Large intestine (tissue), 3 donors: ENCODE results near the gene SPNS3. TPM values are rescaled to one million over a fixed set of nuclear protein-coding genes. Genes with fewer than 3 reads are reported as not detected.
A peak's percentile ranks its signal among the peaks of the same experiment; 100 is the strongest.

Source experiments
- DNase-seq, 2 donors: peaks; one replicate each; pipeline versions ENCODE4 v3.0.0 to v3.0.0-alpha.2; 2013
- H3K27ac ChIP-seq: one replicate; pipeline ENCODE4 v1.5.1; 2013; ENCODE audit warnings: low read length
- H3K27me3 ChIP-seq: 2 replicates; pipeline ENCODE4 v1.6.1; 2013; ENCODE audit warnings: low read length; ENCODE audit not compliant: control insufficient read depth, insufficient read depth
- H3K36me3 ChIP-seq: 2 replicates; pipeline ENCODE4 v1.6.1; 2013; ENCODE audit warnings: low read length; ENCODE audit not compliant: control insufficient read depth, insufficient read depth
- H3K4me1 ChIP-seq: one replicate; pipeline ENCODE4 v1.6.1; 2013; ENCODE audit warnings: low read length; ENCODE audit not compliant: control insufficient read depth, insufficient read depth
- H3K4me3 ChIP-seq: one replicate; pipeline ENCODE4 v1.5.1; 2013; ENCODE audit warnings: low read length
- H3K9me3 ChIP-seq: one replicate; pipeline ENCODE4 v1.6.1; 2013; ENCODE audit warnings: mild to moderate bottlenecking, low read depth, low read length, moderate library complexity; ENCODE audit not compliant: control insufficient read depth
- WGBS: methylation state at CpG from one replicate; pipeline ENCODE4 v1.1.5; 2013; ENCODE audit warnings: low lambda C conversion rate; ENCODE audit not compliant: insufficient coverage; 5-methylcytosine and 5-hydroxymethylcytosine counted together
- polyA plus RNA-seq: library from polyadenylated mRNA; unstranded; fragments of 120-200 nt; gene quantifications from one replicate; pipeline ENCODE4 v1.2.1, GENCODE V29; 2013

Gene SPNS3
- polyA plus RNA-seq, 1 donor, result 9.2 TPM

GRCh38 chr17:4426499-4427208 lies 7.1 kb upstream of the SPNS3 start:
- H3K27ac ChIP-seq, result no peak overlapping the region
- no peaks in the 10 kb centered on the region for H3K4me1 ChIP-seq
- H3K4me3 ChIP-seq, result no peak overlapping the region
- no peaks in the 10 kb centered on the region for H3K27me3 ChIP-seq
- H3K9me3 ChIP-seq, result no peaks in the 10 kb centered on the region
- no CpG with 5 or more reads among the region's 10 CpGs for WGBS
- no peaks in the 10 kb centered on the region for H3K36me3 ChIP-seq
- peak in 1 of 2 donors; percentile 27 for DNase-seq

GRCh38 chr17:4427505-4427904 lies 6.2 kb upstream of the SPNS3 start:
- H3K9me3 ChIP-seq, result no peaks in the 10 kb centered on the region
- WGBS, result no CpG with 5 or more reads among the region's 11 CpGs
- no peaks in the 10 kb centered on the region for H3K27me3 ChIP-seq
- no peak for DNase-seq
- no peaks in the 10 kb centered on the region for H3K36me3 ChIP-seq
- no peak overlapping the region for H3K27ac ChIP-seq
- no peaks in the 10 kb centered on the region for H3K4me1 ChIP-seq
- no peak overlapping the region for H3K4me3 ChIP-seq

GRCh38 chr17:4436381-4436780 lies 2.6 kb downstream of the SPNS3 start:
- Histone ChIP-seq H3K9me3 (no peaks in the 10 kb centered on the region), H3K27me3 (no peaks in the 10 kb centered on the region), H3K4me1 (no peaks in the 10 kb centered on the region), H3K36me3 (no peaks in the 10 kb centered on the region), H3K27ac (no peak overlapping the region), H3K4me3 (no peak overlapping the region)
- no peak for DNase-seq
- no CpG with 5 or more reads among the region's 4 CpGs for WGBS

GRCh38 chr17:4436846-4437245 lies 3.1 kb downstream of the SPNS3 start:
- H3K27me3 ChIP-seq, result no peaks in the 10 kb centered on the region
- DNase-seq, result no peak
- H3K36me3 ChIP-seq, result no peaks in the 10 kb centered on the region
- no CpG with 5 or more reads among the region's 7 CpGs for WGBS
- H3K27ac ChIP-seq, result no peak overlapping the region
- no peaks in the 10 kb centered on the region for H3K9me3 ChIP-seq
- H3K4me3 ChIP-seq, result no peak overlapping the region
- no peaks in the 10 kb centered on the region for H3K4me1 ChIP-seq

DNA sequence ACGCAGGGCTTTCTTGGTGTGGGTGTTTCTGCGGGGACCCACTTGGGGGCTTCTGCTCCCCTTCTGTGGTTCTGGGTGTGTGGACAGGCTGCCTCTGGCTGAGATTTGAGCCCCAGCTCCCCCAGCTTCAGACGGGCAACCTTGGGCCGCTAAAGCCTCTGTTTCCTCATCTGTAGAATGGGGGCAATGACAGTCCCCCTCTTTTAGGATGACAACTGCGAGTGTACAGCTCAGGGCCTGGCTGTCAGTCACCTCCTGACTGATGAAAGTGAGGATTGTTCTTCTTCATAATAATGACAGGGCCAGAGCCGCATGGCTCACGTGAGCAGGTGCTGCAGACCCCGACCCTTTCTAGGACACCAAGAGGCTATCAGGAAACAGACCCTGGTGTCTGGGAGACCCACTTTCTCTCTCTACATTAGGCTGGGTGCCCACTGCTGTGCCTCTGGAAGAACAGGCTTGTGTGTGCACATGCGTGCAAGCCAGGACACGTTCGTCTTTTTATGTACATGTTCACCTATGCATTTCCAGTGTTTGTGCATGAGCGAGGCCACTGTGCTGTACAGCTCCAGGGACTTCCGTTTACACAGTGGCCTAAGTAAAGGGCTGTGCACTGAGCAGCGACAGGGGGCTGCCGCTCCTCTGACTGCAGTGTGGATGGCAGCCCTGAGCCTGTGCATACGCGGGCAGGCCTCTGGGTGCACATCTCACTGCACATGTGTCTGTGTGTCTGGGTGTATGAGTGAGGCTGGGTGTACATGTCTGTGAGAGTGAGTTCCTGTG lies 4.6 kb downstream of the SPNS3 start:
- Histone ChIP-seq H3K4me1 (no peaks in the 10 kb centered on the region), H3K27ac (no peak overlapping the region), H3K9me3 (no peaks in the 10 kb centered on the region), H3K27me3 (no peaks in the 10 kb centered on the region), H3K36me3 (no peaks in the 10 kb centered on the region), H3K4me3 (no peak overlapping the region)
- no CpG with 5 or more reads among the region's 17 CpGs for WGBS
- no peak for DNase-seq

- Histone ChIP-seq H3K4me1 (no peaks in the 10 kb centered on the region), H3K27ac (no peak overlapping the region), H3K27me3 (no peaks in the 10 kb centered on the region), H3K36me3 (no peaks in the 10 kb centered on the region), H3K9me3 (no peaks in the 10 kb centered on the region), H3K4me3 (no peak overlapping the region)
- WGBS, result no CpG with 5 or more reads among the region's 8 CpGs
- no peak for DNase-seq
Observed at GRCh38 chr17:4440021-4440420, 6.3 kb downstream of the SPNS3 start.

GRCh38 chr17:4440690-4441686 lies 7.2 kb downstream of the SPNS3 start:
- WGBS, result 38% methylated on average over 3 of the region's 16 CpGs
- H3K27me3 ChIP-seq, result no peaks in the 10 kb centered on the region
- no peaks in the 10 kb centered on the region for H3K36me3 ChIP-seq
- no peak overlapping the region for H3K27ac ChIP-seq
- DNase-seq, result peak in 1 of 2 donors; percentile 13
- H3K9me3 ChIP-seq, result no peaks in the 10 kb centered on the region
- no peaks in the 10 kb centered on the region for H3K4me1 ChIP-seq
- H3K4me3 ChIP-seq, result no peak overlapping the region

- no peaks in the 10 kb centered on the region for H3K4me1 ChIP-seq
- no peaks in the 10 kb centered on the region for H3K9me3 ChIP-seq
- no peaks in the 10 kb centered on the region for H3K27me3 ChIP-seq
- no peak overlapping the region for H3K27ac ChIP-seq
- no peak overlapping the region for H3K4me3 ChIP-seq
- H3K36me3 ChIP-seq, result no peaks in the 10 kb centered on the region
- no peak for DNase-seq
- no CpG with 5 or more reads among the region's 3 CpGs for WGBS
Observed at GRCh38 chr17:4442582-4442981, 8.8 kb downstream of the SPNS3 start.

- DNase-seq, result peak in 1 of 2 donors; percentile 15
- H3K27me3 ChIP-seq, result no peaks in the 10 kb centered on the region
- no peaks in the 10 kb centered on the region for H3K9me3 ChIP-seq
- WGBS, result 5% methylated on average over 3 of the region's 6 CpGs
- no peak overlapping the region for H3K27ac ChIP-seq
- H3K4me1 ChIP-seq, result no peaks in the 10 kb centered on the region
- H3K36me3 ChIP-seq, result no peaks in the 10 kb centered on the region
- no peak overlapping the region for H3K4me3 ChIP-seq
Observed at GRCh38 chr17:4443476-4443875, 9.7 kb downstream of the SPNS3 start.
